NCI-H2171 (cell line): ENCODE data around the gene SHC3.
A peak's percentile ranks its signal among the peaks of the same experiment; 100 is the strongest.

ENCODE experiments used
- DNase-seq: peaks from one replicate; lab custom pipeline; 2025; lab: John Stamatoyannopoulos, UW

Gene SHC3

DNA sequence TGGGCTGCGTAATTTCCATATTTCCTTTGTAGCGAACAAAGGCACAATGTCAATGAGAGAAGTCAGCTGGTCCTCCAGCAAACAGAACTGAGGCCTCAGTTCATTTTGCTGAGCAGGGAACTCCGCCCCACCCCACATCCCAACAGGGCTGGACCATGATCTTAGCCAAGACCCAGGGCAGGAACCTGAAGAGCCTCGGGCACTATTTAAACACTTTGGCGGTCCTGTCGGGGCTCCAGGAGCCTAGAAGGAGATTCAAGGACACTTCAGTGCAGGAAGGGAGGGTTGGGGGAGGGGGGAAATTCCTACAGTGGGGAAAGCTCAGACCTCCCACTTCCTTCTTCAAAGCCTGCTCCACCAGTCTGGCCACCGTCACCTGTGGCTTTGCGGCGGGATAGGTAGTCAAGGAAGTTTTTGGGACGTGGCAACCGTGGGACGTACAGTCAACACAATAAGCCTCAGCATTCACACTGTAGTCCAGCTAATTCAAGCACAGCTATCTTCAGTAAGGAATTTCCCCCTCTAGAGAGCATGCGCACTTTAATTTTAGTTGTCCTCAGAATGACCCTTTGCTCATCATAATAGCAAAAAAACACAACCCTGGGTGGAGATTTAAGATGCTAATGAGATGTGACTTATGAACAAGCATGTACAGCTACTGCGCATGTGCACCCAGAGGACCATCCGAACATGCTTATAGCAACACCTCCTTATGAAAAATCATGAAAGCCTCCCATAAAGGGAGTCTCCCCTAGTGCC lies 156.4 kb downstream of the SHC3 start:
- no peak for DNase-seq

DNA sequence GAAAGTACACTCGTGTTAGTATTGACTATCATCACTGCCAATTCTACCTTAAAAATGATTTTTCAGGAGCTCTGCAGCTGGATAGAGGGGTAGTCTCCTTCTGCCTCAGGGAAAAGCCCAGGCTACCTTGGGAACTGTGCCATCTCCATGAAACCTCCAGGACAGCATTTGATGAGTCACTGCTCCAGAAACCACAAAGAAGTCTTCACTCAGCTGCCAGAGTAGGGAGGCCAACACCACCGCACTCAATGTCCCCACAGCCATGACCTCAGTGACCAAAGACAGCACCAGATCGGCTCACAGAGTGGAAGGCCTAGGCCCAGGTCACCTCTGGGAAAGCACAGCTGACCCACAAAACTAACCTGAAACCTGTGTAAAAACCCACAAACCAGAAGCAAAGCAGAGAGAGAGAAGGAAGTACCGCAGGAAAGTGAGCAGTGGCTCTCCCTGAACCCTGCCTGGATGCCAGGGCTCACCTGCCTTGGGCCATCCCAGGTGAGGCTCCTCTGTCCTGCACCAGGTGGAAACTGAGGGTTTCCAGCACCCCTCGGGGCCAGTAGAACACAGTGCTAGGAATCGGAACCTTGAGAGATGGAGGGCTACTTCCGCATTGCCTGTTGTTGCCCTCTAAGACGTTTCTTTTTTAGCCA lies 157.3 kb downstream of the SHC3 start:
- DNase-seq, result no peak

DNA sequence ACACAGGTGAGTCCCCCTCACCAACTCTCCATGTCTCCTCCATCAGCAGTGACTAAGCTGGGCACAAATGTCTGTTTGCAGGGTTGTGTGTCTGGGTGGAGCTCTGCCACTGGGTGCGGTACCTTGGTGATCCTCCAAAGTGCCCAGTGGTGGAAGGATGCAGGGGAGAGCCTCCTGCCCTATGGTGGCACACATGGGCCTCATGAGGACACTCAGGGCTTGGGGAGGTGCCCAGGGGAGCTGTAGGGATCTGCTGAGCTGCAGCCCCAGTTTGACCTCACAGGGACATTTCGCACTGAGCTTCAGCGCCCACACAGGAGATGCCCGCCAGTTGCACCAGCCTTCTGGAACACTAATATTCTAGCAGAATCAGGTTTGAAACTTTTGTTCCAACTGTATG lies 157.9 kb downstream of the SHC3 start:
- no peak for DNase-seq

DNA sequence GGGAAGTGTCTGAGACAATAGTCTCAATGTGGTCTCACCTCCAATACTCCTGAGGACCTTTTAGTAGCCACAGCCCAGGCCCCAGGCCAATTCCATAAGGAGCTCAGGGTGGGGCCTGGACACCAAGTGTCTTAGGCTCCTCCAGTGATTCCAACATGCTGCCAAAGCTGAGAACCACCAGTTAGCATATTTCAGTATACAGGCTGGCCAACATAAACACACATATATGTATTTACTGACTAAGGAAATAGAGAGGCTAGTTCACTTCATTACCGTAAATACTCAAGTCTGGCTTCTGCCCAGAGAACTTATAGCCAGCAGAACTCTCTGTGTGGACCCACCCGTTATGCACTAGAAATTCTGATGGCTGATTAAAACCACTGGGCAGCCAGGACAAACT lies 163.3 kb downstream of the SHC3 start:
- no peak for DNase-seq

- no peak for DNase-seq
Measured at GRCh38 chr9:89014153-89014552, 164.5 kb downstream of the SHC3 start.

DNA sequence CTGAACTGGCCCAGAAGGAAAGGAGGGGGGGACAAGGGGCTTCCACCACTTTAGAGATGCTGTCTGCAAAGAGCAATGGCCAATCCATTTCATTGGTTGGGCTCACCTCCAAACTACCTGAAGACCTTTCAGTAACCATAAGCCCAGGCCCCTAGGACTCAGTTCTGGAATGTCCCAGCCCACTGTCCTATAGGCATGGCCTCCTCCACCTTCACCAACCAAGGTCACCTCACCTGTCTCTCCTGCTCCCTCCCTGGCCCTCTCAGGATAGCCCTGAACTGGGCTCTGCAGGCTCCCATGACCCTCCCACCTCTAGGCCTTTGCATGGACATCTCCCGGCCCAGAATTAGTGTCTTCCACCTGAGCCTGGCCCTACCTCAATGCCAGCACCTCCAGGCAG lies 165.0 kb downstream of the SHC3 start:
- DNase-seq, result no peak

- no peak for DNase-seq
Measured at GRCh38 chr9:89012294-89013042, 166.2 kb downstream of the SHC3 start.

GRCh38 chr9:89011683-89012082 lies 166.9 kb downstream of the SHC3 start:
- no peak for DNase-seq

DNA sequence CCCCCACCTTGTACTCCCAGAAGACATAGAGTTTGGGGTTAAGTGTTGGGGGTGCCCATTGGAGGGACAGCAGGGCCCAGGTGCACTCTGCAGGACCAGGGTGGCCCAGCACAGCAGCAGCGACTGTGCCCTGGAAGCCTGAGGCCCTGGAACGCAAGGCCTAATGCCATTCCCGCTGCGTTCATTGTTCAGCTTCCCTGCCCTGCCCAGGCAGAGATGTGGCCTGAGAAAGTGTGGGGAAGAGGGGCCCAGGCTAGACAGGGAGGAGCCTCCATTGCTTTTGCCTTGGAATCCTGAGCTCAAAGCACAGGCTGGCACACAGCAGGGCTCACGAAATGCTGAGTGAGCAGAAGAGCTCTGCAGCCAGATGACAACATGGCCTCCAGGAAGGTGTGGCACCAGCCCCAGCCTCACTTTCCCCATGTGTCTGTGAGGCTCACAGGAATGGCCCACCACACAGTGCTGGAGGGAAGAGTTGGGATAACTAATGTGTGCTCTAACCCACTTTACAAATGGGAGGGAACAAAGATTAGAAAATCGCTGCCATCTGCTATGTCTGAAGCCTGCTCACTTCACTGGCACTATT lies 168.0 kb downstream of the SHC3 start:
- DNase-seq, result no peak

DNA sequence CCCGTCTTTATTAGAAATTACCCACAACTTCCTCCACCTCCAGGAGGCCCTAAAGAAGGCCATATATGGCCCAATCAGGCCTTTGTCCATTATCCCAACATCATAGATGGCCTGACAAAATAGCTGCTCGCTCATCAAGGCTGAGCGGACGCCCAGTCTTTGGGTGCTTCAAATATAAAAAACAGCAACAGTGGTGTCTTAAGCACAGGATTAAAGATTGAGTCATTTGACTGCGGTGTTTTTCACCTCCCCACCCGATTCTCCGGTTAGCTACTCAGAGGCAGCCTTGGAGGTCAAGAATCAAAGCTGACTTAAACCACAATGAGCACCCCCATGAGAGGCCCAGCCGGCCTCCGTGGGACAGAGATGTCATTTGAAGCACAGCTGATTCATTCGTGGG lies 168.6 kb downstream of the SHC3 start:
- no peak for DNase-seq

GRCh38 chr9:89009546-89009840 lies 169.1 kb downstream of the SHC3 start:
- no peak for DNase-seq

DNA sequence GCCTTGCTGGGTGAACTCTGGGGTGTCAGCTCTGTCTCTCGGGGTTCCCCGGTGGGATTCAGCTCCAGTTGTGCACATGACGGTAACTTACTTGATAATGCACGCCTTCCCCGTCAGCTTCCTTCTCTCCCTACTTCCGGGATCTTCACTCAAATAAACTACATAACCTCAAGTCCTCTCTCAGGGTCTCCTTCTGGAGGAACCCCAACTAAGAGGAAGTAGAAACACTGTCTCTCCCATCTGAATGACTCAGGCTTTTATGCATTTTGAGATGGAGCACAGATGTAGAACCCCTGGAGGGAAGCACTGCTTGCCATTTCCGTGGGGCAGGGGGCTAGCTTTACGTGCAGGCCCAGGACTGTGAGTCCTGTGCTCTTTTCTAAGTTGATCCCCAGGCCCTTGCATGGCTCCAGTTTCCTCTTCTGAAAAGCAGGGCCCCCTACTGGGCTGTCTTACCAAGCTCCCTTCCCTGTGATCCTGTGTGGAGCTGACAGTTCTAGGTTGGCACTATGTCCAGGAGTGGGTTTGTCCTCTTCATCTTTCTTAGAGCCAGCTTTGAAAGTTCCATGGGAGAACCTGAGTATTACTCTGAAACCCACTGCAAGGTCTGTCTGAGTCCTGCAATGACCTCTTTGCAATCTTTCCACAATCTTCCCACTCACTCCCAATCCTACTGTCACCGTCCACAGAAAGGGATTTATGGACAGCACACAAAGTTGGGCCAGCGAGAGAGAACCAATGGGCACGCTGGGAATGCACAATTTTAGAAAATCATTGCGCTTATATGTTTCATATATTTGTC lies 169.7 kb downstream of the SHC3 start:
- DNase-seq, result no peak

DNA sequence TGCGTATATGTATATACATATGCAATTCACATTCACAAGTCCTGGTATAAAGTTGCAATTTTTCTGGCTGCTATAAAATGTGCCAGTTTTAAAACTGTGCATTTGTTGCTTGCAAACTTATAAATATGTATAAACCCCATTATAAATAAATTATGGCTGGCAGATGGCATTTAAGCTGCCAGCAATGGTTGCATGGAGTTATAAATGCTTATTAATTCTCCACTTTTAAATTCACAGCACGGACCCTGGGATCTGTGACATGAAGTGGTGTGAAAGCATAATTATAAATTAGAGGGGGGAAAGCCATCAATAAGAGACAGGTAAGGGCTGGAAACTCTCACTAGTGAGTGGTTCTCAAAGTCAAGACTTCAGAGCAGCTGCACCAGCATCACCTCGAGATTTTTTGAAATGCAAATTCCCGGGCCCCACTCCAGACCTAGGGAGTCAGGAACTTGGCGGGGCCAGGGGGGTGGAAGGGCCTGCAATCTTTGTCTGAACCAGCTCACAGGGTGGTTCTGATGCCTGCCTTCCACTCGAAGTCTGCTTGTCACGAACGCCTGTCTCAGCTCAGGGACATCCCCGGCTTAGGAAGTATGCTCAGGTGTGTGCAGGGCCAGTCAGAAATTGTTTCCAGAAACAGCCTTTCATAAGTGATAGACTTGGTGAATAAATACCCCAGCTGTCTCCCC lies 170.4 kb downstream of the SHC3 start:
- DNase-seq, result no peak

DNA sequence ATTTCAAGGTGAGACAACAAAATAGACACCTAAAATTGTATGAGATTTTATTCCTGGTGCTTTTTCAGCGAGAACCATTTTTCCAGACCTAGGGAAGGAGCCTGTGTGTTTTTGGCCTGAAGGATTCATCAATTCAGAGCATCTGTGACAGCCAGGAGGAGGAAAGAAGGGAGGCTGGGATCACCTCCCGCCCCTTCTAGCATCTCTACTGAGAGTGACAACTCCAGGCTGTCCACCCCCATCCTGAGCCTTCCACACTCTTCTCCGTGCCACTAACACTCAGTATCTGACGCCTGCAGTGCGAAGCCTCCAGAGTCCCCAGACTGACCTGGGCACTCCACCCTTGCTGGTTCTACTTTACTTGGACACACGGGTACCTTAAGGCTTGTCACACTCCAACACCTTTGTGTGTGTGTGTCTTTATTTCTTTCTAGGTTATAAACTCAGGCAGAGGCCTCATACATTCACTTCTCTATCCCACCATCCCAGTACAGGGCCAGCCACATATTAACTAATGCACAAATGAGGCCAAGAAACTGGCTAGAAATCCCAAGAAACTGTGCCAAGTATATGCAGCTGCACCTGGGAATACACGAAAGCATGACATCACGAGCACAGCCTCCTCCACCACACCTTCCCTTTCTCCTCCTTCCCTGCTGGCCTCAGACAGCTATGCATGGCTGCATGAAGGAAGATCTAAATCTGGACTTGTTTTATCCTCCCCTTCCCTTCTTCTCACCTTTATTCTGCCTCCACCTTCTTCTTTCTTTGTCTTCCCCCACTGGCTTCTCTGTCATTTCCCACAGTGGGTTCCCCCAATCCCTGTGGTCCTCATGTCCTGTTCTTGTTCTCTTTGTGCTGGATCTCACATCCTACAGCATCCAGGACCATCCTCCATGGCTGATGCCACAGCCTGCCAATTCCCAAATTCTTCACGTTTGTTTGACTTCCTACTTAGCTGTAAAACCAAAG lies 171.3 kb downstream of the SHC3 start:
- DNase-seq, result no peak

GRCh38 chr9:89006267-89006666 lies 172.4 kb downstream of the SHC3 start:
- DNase-seq, result no peak

GRCh38 chr9:89005323-89005722 lies 173.3 kb downstream of the SHC3 start:
- no peak for DNase-seq

- DNase-seq, result no peak
Measured at GRCh38 chr9:89002987-89003386, 175.6 kb downstream of the SHC3 start.

DNA sequence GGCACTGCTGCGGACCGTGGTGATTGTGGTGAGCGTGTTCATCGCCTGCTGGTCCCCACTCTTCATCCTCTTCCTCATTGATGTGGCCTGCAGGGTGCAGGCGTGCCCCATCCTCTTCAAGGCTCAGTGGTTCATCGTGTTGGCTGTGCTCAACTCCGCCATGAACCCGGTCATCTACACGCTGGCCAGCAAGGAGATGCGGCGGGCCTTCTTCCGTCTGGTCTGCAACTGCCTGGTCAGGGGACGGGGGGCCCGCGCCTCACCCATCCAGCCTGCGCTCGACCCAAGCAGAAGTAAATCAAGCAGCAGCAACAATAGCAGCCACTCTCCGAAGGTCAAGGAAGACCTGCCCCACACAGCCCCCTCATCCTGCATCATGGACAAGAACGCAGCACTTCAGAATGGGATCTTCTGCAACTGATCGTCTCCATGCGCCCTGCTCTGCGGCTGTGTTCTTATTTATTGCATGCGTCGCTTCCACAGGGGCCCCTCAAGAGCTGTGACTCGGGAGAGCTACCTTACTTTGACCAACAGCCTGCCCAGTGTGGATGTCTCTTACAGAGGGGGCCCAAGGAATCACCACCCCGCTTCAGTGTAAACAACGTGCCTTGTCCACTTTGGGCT lies 176.6 kb downstream of the SHC3 start:
- DNase-seq, result no peak

GRCh38 chr9:89000973-89001916 lies 177.4 kb downstream of the SHC3 start:
- DNase-seq, result peak; percentile 63
